Measurements from ENCODE around the gene KRTAP4-11.
"Not testable (repeated sequence)": the region's sequence is repeated elsewhere in the genome, so short reads cannot be mapped to it uniquely, and the experiment has no call there.

KRTAP4-11 gene

GRCh38 chr17:41117846-41118386, at the start of gene KRTAP4-11:
KRTAP4-11 (minus strand) TSS chr17:41118373; CDS start chr17:41118315, 58 bp downstream.
- not testable (repeated sequence) for DNase-seq (ENCODE audit: low spot score)

- DNase-seq (ENCODE audit: low spot score), result no peak
Measured at GRCh38 chr17:41167561-41167960, 49.4 kb upstream of the KRTAP4-11 start.

- no peak for DNase-seq (ENCODE audit: low spot score)
Measured at GRCh38 chr17:41163828-41164227, 45.7 kb upstream of the KRTAP4-11 start.

DNA sequence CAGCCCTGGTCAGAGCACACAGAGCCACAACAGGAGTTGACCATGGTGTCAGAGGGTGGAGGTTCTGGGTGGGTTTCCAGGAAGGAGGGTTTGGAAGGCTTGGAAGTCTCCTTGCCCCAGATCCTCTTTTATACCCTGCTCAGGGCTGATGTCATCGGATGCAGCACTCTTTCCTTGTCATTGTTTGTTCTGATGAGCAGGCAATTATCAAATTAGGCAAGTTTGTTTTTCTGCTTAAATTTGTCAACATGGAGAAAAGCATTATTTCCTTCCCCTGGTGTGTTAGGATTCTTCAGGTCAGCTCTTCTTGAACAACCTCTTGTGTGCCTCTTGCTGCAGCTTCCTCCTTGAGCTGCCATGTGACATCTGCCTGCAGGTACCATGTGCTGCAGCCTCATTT, 42.5 kb upstream of the KRTAP4-11 start, which contains the start of gene KRTAP4-4:
Gene KRTAP4-4 (minus strand): TSS at position 101 of the 400 bp plus-strand sequence. CDS start 57 bp downstream, at position 44.
- DNase-seq (ENCODE audit: low spot score), result no peak

DNA sequence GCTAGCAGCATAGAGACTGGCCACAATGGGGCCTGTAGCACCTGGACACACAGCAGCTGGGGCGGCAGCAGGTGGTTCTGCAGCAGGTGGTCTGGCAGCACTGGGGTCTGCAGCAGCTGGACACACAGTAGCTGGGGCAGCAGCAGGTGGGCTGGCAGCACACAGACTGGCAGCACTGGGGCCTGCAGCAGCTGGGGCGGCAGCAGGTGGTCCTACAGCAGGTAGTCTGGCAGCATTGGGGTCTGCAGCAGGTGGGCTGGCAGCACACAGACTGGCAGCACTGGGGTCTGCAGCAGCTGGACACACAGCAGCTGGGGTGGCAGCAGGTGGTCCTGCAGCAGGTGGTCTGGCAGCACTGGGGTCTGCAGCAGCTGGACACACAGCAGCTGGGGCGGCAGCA, 42.0 kb upstream of the KRTAP4-11 start:
- DNase-seq (ENCODE audit: low spot score), result not testable (repeated sequence)

DNA sequence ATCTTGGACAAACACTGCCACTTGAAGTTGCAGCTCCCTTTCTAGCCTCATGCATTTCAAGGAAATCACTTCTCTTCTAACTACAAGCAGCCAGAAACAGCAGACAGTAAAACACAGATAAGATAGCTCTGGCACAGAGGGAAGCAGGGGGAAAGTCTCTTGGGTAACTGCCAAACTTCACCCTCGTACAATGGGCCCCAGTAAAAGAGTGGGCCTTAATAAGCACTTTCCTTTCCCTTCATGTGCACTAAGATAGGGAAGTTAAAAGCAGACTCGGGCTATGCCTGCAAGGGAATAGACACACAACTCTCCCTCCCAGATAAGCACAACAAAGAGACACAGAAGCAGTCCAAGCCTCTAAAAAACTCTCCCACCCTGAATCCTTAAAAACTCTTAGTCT, 35.7 kb upstream of the KRTAP4-11 start:
- no peak for DNase-seq (ENCODE audit: low spot score)

- DNase-seq (ENCODE audit: low spot score), result no peak
Measured at GRCh38 chr17:41151525-41151924, 33.4 kb upstream of the KRTAP4-11 start.

DNA sequence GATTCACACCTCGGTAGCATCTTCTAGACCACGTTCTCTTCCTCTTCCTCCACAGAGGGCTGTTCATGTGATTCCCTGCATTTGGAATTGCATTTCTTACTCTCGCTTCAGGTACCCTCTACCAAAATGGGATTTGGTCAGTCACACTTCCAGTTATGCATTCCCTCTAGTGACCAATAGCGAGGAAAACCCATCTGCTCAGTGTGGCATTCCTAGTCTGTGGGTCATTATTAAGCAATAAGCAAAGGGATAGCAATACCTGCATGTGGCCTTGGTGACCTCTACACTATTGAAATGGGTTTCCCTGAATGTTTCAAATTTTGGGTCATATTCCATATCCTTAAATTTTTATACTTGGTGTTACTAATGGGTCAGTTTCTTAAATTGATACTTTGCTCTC, 31.9 kb upstream of the KRTAP4-11 start:
- no peak for DNase-seq (ENCODE audit: low spot score)

DNA sequence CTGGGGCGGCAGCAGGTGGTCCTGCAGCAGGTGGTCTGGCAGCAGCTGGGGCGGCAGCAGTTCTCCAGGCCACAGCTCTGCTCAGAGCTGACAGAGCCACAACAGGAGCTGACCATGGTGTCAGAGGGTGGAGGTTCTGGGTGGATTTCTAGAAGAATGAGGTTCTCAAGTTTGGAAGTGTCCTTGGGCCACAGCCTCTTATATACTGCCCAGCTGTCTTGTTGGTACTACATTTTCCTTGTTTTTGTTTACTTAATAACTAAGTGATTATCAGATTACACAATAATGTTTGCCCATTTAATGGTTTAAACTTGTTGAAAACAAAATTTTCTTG, 31.4 kb upstream of the KRTAP4-11 start, which contains the start of gene KRTAP4-5:
Gene KRTAP4-5 (minus strand): TSS at position 174 of the 334 bp plus-strand sequence. CDS start 58 bp downstream, at position 116.
- no peak for DNase-seq (ENCODE audit: low spot score)

DNA sequence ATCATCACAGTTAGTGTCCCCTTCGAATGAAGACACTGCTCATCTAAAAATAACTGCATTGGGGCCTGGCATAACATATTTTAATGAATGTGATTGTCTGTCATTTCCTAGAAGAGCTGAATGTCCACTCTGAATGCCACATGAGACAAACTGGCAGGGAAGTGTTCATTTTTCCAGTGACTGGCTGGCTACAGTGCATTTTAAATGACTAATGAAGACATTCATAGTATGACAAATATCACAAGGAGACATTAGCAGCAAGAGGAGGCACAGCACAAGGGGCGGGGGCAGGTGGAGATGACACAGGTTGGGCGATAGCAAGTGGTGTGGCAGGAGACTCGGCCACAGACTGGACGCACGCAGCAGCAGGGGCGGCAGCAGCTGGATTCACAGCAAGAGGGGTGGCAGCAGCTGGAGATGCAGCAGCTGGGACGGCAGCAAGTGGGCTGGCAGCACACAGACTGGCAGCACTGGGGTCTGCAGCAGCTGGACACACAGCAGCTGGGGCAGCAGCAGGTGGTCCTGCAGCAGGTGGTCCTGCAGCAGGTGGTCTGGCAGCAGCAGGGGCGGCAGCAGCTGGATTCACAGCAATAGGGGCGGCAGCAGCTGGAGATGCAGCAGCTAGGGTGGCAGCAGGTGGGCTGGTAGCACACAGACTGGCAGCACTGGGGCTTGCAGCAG, 30.9 kb upstream of the KRTAP4-11 start:
- DNase-seq (ENCODE audit: low spot score), result not testable (repeated sequence)

- no peak for DNase-seq (ENCODE audit: low spot score)
Measured at GRCh38 chr17:41147531-41148204, 29.5 kb upstream of the KRTAP4-11 start.

DNA sequence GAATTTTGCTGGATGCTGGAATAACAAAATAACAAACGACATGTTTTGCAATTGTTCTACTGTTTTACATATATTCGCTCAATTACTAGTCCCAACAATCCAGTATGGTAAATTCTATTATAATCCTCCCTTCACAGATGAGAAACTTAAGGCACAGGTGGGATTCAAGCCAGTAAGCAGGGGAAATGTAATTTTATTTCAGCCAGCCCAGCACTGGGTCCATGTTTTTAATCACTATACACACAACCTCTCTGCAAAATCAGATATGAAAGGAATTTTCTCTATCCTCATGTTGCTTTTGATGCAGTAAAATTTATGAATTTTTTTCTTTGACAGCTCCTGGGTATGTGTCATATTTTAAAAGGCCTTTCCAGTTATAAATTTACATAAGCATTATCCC, 27.1 kb upstream of the KRTAP4-11 start:
- DNase-seq (ENCODE audit: low spot score), result no peak

GRCh38 chr17:41144846-41145245, 26.7 kb upstream of the KRTAP4-11 start:
- no peak for DNase-seq (ENCODE audit: low spot score)

- DNase-seq (ENCODE audit: low spot score), result no peak
Measured at GRCh38 chr17:41141361-41141760, 23.2 kb upstream of the KRTAP4-11 start.

- DNase-seq (ENCODE audit: low spot score), result no peak
Measured at GRCh38 chr17:41140360-41141131, 22.4 kb upstream of the KRTAP4-11 start, which contains the start of gene KRTAP4-6. KRTAP4-6 (minus strand) TSS chr17:41140544; CDS start chr17:41140487, 57 bp downstream.

- not testable (repeated sequence) for DNase-seq (ENCODE audit: low spot score)
Measured at GRCh38 chr17:41139865-41140264, 21.7 kb upstream of the KRTAP4-11 start.

DNA sequence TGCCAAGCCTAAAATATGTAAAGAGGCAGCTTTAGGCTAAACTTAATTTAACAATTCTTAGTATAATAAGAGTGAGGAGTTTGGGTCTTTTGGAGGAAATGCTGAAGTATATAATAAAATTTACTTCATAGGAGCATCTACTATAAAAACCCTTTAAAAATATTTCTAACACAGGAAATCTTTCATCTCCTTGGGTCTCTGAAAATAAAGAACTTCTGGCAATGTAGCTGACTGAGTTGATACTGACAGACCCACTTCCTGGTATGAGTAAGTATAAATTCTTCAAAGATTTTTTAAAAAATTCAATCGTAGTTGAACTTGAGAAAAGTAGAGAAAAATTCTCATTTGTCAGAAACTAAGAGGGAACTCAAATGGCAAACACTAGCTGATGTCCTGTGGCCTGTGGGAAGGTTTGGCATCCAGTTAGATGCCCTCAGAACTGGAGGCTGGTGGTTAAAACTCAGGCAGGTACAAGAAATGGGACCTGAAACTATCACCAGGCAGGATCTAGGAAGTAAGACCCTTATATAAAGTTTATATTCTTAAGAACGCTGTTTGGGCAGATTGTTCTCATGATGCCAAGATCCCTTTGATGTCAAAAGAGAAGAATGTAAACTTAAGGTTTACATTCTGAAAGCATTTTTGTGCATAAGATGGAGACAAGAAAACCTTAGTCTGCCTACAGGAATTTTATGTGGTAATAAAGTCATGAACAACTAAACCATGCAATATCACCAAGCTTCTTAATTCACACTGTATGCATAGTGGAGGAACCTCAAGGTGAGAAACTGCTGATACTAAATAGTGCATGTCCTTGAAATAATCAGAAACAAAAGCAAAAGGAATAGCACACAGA, 15.9 kb upstream of the KRTAP4-11 start:
- DNase-seq (ENCODE audit: low spot score), result no peak

GRCh38 chr17:41131979-41132378, 13.8 kb upstream of the KRTAP4-11 start:
- no peak for DNase-seq (ENCODE audit: low spot score)

GRCh38 chr17:41127371-41127770, 9.2 kb upstream of the KRTAP4-11 start:
- no peak for DNase-seq (ENCODE audit: low spot score)

- DNase-seq (ENCODE audit: low spot score), result no peak
Measured at GRCh38 chr17:41126412-41126811, 8.2 kb upstream of the KRTAP4-11 start.

DNA sequence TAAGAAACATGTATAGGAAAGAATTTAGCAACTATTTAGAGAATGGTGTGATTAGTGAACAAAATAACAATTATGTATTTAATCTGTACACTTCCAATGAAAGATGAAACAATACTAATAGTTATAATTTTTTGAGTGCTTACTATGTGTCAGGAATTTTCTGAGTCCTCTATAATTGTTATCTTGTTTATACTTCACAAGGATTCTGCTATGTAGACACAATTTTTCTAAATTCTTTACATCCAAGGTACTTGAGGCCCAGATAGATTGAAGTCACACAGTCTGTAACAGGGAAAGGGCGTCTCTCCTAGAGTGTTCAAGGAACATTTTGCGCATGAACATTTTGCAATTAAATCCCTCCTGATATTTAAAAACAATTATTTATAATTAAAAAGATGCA, 6.9 kb upstream of the KRTAP4-11 start:
- DNase-seq (ENCODE audit: low spot score), result no peak
